Large intestine (tissue), 3 donors: ENCODE data around the gene TTC39C. TPM values are rescaled to one million over a fixed set of nuclear protein-coding genes. Genes with fewer than 3 reads are reported as not detected.
"Not testable (repeated sequence)": the region's sequence is repeated elsewhere in the genome, so short reads cannot be mapped to it uniquely, and the experiment has no call there.

Experiments
- DNase-seq, 2 donors: peaks; one replicate each; pipeline versions ENCODE4 v3.0.0 to v3.0.0-alpha.2; 2013
- H3K27ac ChIP-seq: one replicate; pipeline ENCODE4 v1.5.1; 2013; ENCODE audit warnings: low read length
- H3K27me3 ChIP-seq: 2 replicates; pipeline ENCODE4 v1.6.1; 2013; ENCODE audit warnings: low read length; ENCODE audit not compliant: control insufficient read depth, insufficient read depth
- H3K36me3 ChIP-seq: 2 replicates; pipeline ENCODE4 v1.6.1; 2013; ENCODE audit warnings: low read length; ENCODE audit not compliant: control insufficient read depth, insufficient read depth
- H3K4me1 ChIP-seq: one replicate; pipeline ENCODE4 v1.6.1; 2013; ENCODE audit warnings: low read length; ENCODE audit not compliant: control insufficient read depth, insufficient read depth
- H3K4me3 ChIP-seq: one replicate; pipeline ENCODE4 v1.5.1; 2013; ENCODE audit warnings: low read length
- H3K9me3 ChIP-seq: one replicate; pipeline ENCODE4 v1.6.1; 2013; ENCODE audit warnings: mild to moderate bottlenecking, low read depth, low read length, moderate library complexity; ENCODE audit not compliant: control insufficient read depth
- WGBS: methylation state at CpG from one replicate; pipeline ENCODE4 v1.1.5; 2013; ENCODE audit warnings: low lambda C conversion rate; ENCODE audit not compliant: insufficient coverage; 5-methylcytosine and 5-hydroxymethylcytosine counted together
- polyA plus RNA-seq: library from polyadenylated mRNA; unstranded; fragments of 120-200 nt; gene quantifications from one replicate; pipeline ENCODE4 v1.2.1, GENCODE V29; 2013

Gene TTC39C
- polyA plus RNA-seq, 1 donor, result 11.2 TPM

DNA sequence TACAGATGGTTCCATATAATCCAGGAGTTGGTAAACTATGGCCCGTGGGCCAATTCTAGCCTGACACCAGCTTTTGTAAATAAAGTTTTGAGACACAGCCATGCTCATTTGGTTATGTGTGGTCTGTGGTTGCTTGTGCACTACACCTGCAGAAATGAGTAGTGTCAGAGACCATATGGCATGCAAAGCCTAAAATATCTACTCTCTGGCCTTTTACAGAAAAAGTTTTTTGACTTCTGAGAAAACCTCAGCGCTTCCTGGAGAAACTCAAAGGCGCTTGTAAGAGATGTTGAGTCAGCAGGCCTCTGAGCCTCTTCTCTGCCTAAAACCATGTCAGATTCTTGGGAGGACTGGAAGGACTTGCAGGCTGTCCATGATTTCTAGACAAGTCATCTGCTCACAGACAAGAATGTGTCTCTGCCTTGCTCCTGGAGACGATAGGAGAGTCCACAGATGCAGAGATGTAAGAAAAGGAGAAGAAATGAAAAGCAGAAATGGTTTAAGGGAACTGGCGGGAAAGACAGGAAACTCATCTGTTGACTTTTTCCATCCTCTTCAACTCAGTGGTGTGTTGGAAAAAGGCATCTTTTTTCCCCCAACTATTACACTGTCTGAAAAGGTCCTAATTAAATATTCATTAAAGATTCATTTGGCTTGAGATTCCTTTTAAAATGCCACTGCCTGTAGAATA, 5.2 kb downstream of the TTC39C start:
- no peak overlapping the region for H3K27ac ChIP-seq

DNA sequence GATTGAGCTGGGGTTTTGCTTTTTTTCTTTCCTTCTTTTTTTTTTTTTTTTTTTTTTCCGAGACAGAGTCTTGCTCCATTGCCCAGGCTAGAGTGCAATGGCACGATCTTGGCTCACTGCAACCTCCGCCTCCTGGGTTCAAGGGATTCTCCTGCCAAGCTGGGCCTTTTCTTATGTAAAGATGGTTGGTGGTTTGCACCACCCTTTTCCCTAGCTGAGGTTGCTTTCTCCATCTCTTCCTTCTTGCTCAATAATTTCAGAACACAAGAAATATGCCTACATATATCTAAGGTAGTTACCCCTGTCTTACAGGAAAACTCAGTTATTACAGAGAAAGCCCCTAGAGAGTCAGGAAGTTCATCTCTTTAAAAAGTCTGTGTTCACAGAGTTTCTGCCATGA, 7.0 kb downstream of the TTC39C start:
- Histone ChIP-seq H3K9me3 (no peaks in the 10 kb centered on the region), H3K36me3 (no peaks in the 10 kb centered on the region), H3K27me3 (no peaks in the 10 kb centered on the region), H3K27ac (no peak overlapping the region), H3K4me1 (peaks cover 3% of the 10 kb centered on the region), H3K4me3 (no peak overlapping the region)
- no CpG with 5 or more reads among the region's 3 CpGs for WGBS
- DNase-seq, result no peak

More for the DNA sequence above, 5.2 kb downstream of the TTC39C start:
- WGBS, result 100% methylated on average over 1 of the region's 5 CpGs
- DNase-seq, result no peak
- H3K9me3 ChIP-seq, result peaks cover 4% of the 10 kb centered on the region
- H3K36me3 ChIP-seq, result no peaks in the 10 kb centered on the region
- no peak overlapping the region for H3K4me3 ChIP-seq
- peaks cover 10% of the 10 kb centered on the region for H3K4me1 ChIP-seq
- no peaks in the 10 kb centered on the region for H3K27me3 ChIP-seq

DNA sequence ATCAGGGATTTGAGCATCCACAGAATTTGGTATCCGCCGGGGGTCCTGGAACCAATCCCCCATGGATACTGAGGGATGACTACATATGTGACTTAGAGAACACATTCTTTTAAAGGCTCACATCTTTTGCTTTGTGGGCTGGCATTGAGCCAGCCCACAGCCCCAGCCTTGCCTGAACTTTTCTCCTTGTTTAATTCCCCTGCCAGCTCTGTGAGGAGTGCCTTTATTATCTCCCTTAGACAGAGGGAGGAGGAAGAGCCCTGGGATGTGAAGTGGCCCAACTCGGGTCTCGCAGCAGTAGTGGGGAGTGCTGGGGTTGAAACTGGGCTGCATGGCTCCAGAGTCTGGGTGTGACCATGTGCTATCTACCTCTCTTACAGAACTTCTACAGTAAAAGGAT, 7.6 kb downstream of the TTC39C start:
- Histone ChIP-seq H3K4me1 (no peaks in the 10 kb centered on the region), H3K36me3 (no peaks in the 10 kb centered on the region), H3K9me3 (no peaks in the 10 kb centered on the region), H3K4me3 (no peak overlapping the region), H3K27me3 (no peaks in the 10 kb centered on the region), H3K27ac (no peak overlapping the region)
- DNase-seq, result no peak
- no CpG with 5 or more reads among the region's 4 CpGs for WGBS

DNA sequence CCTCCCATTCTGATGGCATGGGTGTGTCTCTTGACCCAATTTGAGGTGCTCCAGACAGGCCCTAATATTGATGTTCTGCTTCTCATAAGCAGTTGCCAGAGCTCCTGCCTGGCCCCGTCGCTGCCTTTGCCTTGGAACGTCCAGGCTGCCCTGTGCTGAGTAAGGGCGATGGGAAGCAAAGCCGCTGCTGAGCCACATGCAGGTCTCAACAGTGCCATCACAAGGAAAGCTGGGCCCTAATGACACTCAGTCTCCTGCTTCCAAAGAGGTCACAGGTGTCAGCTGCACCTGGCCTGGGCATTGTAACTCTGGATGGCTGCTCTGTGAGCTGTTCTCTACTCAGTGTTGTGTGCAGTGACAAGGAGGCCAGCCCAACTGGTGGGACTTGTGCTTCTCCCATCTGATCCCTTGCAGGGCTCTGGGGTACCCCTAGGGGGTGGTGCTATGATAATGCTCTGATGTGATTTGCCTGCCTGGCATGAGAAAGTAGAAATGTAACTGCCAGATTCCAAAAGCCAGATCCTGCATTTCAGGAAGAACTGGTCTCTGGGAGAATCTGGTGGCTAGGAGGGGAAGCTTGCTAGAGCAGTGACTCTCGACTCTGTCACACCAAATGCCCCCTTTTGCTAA, 8.7 kb downstream of the TTC39C start:
- no CpG with 5 or more reads among the region's 6 CpGs for WGBS
- no peaks in the 10 kb centered on the region for H3K4me1 ChIP-seq

DNA sequence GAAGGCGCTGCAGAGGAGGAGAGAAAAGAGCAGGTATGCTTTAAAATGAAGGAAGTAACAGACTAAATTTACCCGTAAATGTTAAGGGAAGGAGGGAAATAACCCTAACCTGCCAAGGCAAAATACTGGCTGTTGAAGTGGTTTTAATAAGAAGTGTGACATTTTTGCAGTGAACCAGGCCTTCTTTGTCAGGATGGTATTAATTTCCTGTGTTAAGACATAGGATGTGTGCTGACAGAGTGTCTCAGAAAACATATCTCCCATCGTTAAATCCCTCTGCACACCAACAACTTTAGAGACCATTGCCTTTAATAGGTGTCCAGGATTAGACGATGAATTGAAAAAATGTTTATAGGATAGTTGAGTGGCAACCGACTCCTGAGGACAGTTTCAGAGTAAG, 9.9 kb downstream of the TTC39C start:
- WGBS, result 100% methylated on average over 2 of the region's 5 CpGs
- Histone ChIP-seq H3K36me3 (no peaks in the 10 kb centered on the region), H3K4me1 (no peaks in the 10 kb centered on the region), H3K27me3 (no peaks in the 10 kb centered on the region), H3K4me3 (no peak overlapping the region), H3K9me3 (no peaks in the 10 kb centered on the region), H3K27ac (no peak overlapping the region)
- no peak for DNase-seq

More for the DNA sequence above, 8.7 kb downstream of the TTC39C start:
- Histone ChIP-seq H3K27me3 (no peaks in the 10 kb centered on the region), H3K9me3 (no peaks in the 10 kb centered on the region), H3K36me3 (no peaks in the 10 kb centered on the region), H3K4me3 (no peak overlapping the region), H3K27ac (no peak overlapping the region)
- DNase-seq, result no peak

DNA sequence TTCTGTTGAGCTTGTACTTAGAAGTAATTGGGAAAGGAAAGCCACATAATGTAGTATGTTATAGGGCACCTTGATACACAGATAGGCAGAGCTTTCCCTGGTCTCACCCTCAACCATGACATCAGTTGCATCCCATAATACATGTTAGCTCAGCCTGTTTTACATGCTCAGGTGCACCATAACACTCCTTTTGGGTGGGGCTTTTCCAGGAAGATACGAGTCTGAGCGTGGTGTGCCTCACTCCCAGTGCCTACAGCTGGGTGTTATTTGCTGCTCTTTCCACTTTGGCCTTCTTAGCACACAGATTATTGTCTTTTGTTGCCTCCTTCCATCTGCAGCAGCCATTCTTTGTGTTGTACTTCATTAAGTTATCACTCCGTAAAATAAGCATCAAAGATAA, 11.9 kb downstream of the TTC39C start:
- no peak overlapping the region for H3K27ac ChIP-seq

DNA sequence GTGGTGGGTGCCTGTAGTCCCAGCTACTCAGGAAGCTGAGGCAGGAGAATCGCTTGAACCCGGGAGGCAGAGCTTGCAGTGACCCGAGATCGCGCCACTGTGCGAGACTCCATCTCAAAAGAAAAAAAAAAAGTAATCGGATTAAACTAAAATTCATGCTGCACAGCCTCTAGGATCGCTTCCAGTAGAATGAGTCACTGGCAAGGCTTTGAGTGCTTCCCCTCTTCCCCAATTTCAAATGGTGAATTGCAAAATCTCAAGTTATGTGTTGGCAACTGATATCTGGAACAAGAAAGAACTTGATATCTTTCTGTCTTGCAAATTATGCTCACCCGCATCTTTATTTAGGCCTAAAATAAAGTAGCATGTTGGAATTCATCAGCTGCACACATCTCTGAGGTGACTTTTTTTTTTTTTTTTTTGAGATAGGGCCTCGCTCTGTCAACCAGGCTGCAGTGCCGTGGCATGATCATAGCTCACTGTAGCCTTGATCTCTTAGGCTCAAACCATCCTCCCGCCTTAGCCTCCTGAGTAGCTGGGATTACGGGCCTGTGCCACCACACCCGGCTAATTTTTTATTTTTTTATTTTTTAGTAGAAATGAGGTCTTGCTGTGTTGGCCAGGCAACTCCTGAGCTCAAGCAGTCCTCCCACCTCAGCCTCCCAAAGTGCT, 12.7 kb downstream of the TTC39C start:
- H3K36me3 ChIP-seq, result no peaks in the 10 kb centered on the region
- no peaks in the 10 kb centered on the region for H3K9me3 ChIP-seq
- H3K27me3 ChIP-seq, result no peaks in the 10 kb centered on the region
- H3K27ac ChIP-seq, result no peak overlapping the region
- WGBS, result 67% methylated on average over 1 of the region's 14 CpGs
- no peaks in the 10 kb centered on the region for H3K4me1 ChIP-seq
- H3K4me3 ChIP-seq, result no peak overlapping the region
- no peak for DNase-seq

More for the DNA sequence above, 11.9 kb downstream of the TTC39C start:
- WGBS, result 45% methylated on average over 3 of the region's 3 CpGs
- no peaks in the 10 kb centered on the region for H3K36me3 ChIP-seq
- no peaks in the 10 kb centered on the region for H3K27me3 ChIP-seq
- H3K9me3 ChIP-seq, result no peaks in the 10 kb centered on the region
- H3K4me1 ChIP-seq, result no peaks in the 10 kb centered on the region
- DNase-seq, result peak in 1 of 2 donors; percentile 37
- no peak overlapping the region for H3K4me3 ChIP-seq

DNA sequence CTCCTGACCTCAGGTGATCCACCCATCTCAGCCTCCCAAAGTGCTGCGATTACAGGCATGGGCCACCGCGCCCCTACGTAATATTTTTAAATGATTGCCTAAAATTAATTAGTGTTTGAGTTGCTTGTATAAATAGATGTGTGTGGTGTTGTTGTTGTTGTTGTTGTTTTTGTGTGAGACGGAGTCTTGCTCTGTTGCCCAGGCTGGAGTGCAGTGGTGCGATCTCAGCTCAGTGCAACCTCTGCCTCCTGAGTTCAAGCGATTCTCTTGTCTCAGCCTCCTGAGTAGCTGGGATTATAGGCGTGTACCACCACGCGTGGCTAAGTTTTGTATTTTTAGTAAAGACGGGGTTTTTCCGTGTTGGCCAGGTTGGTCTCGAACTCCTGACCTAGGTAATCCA, 14.4 kb downstream of the TTC39C start:
- H3K27me3 ChIP-seq, H3K4me3 ChIP-seq, H3K9me3 ChIP-seq, DNase-seq, H3K4me1 ChIP-seq, H3K27ac ChIP-seq, H3K36me3 ChIP-seq: not testable (repeated sequence)
- no CpG with 5 or more reads among the region's 13 CpGs for WGBS

DNA sequence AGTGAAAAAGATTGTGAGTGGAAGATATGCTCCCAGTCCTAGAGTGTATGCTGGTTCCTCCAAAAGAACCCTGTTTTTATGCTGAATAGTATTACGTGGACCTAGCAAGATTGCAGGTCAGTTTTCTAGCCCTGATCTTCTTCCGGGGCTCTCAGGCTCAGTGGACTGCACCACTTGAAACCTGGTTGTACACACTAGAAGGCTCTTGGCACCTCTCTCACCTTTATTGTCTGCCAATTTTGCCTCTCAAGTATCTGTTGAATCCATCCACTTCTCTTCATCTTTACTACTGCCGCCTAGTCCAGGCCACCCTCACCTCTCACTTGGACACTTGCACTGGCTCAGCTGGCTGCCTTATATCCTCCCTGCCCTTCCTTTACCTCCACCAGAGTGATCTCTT, 16.8 kb downstream of the TTC39C start:
- DNase-seq, result no peak
- Histone ChIP-seq H3K27me3 (no peaks in the 10 kb centered on the region), H3K27ac (no peak overlapping the region), H3K36me3 (no peaks in the 10 kb centered on the region), H3K4me3 (no peak overlapping the region), H3K4me1 (peaks cover 14% of the 10 kb centered on the region), H3K9me3 (no peaks in the 10 kb centered on the region)
- WGBS, result no CpG with 5 or more reads among the region's 3 CpGs

DNA sequence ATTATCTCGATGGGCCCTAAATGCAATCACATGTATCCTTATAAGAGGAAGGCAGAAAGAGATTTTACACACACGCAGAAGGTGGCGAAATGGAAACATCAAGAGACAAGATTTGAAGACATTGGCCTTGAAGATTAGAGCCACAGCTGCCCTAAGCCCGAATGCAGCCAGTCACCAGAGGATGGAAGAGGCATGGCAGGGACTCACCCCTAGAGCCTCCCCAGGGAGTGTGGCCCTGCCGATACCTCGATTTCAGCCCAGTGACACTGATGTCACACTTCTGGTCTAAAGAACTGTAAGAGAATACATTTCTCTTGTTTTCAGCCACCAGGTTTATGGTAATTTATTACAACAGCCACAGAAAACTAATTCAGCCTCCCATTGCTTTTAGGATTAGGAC, 17.4 kb downstream of the TTC39C start:
- Histone ChIP-seq H3K4me1 (peaks cover 14% of the 10 kb centered on the region), H3K27me3 (no peaks in the 10 kb centered on the region), H3K27ac (no peak overlapping the region), H3K9me3 (no peaks in the 10 kb centered on the region), H3K36me3 (no peaks in the 10 kb centered on the region), H3K4me3 (no peak overlapping the region)
- DNase-seq, result no peak
- WGBS, result 100% methylated on average over 1 of the region's 6 CpGs
